Vagina (tissue), 2 donors: ENCODE measurements around the gene S100P.

Experiments
- CTCF ChIP-seq, 3 experiments: fragments of 450-650 bp in 2 of 3; fragments of 200-600 bp in 1 of 3; sonication (generic) in 1 of 3; IDR thresholded peaks; one replicate each; pipeline ENCODE4 v1.5.1; 2017 to 2019; ENCODE audit warnings: antibody characterized with exemption in 3 of 3, mild to moderate bottlenecking in 2 of 3, moderate library complexity in 2 of 3
- POLR2A ChIP-seq, 2 donors: fragments of 450-650 bp; IDR thresholded peaks; one replicate each; pipeline ENCODE4 v1.6.1; 2017; ENCODE audit warnings: antibody characterized with exemption in 2 of 2, mild to moderate bottlenecking in 2 of 2, moderate library complexity in 2 of 2

DNA sequence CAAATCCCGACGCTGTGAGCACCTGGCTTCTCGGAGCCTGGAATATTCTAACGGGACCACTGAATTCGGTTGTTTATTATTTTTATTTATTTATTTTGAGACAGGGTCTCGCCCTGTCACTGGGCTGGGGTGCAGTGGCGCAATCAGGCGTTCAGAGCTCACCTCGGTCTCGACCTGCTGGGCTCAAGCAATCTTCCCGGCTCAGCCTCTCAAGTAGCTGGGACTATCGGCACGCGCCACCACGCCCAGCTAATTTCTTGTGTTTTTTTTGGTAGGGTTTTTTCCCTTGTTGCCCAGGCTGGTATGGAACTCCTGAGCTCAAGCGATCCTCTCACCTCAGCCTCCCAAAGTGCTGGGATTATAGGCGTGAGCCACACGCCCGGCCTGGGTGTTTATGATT lies 21.5 kb upstream of the S100P start:
- no peak for TF ChIP-seq POLR2A (IDR thresholded peaks at IDR 0.05)
- TF ChIP-seq CTCF (IDR thresholded peaks at IDR 0.05), result no peak
